HG02973 (cell line): Measurements from ENCODE around the gene OSBPL3.

Source experiments
- ATAC-seq: cut with Tn5 transposase; IDR thresholded peaks from one replicate; pipeline ENCODE4 v1.9.1; 2021; ENCODE audit warnings: moderate library complexity; ENCODE audit not compliant: unreplicated experiment

The OSBPL3 gene

GRCh38 chr7:24981171-24981951 is 1.4 kb upstream of the OSBPL3 start:
- ATAC-seq = no peak

DNA sequence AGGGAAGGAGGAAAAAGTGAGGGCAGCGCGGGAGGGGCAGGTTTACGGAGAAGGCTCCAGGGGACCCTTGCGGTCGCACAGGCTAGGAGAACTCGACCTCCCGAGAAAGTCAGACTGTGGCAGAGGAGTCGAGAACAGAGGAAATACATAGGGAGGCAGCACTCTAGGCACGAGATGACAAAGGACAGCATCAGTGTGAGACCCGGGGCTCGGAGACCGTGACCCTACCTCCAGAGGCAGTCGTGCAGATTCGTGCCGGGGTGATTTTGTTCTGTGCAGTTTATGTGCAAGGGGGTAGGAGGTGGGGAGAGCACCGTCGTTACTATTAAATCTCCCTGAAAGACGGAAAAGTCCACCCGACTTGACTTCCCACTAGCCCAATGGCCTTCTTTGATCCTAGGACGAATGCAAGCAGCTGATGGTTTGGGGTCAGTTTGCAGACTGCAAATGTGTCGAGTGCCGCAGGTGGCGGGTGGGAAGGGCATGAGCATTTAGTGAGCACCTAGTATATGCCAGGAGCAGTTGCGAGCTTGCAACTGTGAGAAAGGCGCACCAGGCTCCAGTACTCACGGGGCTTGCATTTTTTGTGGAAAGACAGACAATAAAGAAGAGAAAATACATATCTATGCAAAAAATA is 674 bp upstream of the OSBPL3 start:
- ATAC-seq = peak; percentile 22

GRCh38 chr7:24979470-24979862 is 512 bp downstream of the OSBPL3 start:
- peak; percentile 44 for ATAC-seq

DNA sequence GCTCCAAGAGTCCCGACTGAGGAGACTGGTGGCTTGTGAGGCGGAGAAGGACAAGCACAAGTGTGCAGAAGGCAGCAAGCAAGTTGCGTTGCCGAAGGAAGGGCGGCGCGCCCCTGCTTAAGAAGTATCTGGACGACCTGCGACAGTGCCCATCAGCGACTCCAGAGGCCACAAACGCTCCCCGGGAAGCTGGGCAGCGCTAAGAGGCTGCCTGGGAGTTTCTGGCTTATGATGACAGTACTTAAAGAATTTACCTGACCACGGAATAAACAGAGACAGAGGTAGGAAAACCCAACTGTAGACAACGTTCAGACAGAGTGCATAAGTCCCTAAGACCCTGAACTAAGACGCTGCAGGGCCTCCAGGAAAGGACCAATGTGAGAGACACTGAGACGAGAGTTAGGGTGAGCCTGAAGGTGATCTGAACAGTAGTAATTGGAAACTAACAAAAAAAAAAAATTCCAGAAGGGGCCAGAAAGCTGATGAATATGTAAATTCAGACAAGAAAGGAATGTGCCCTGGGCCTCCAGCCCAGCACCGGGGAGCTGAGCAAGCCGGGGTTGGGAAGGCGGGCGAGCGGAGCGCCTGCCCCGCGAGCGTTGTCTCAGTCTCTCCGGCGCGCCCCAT is 1.0 kb downstream of the OSBPL3 start:
- peak; percentile 0 for ATAC-seq

- ATAC-seq = no peak
Observed at GRCh38 chr7:24975644-24976260, 4.2 kb downstream of the OSBPL3 start.

GRCh38 chr7:24975172-24975571 is 4.8 kb downstream of the OSBPL3 start:
- no peak for ATAC-seq

- ATAC-seq = no peak
Observed at GRCh38 chr7:24974026-24974832, 5.7 kb downstream of the OSBPL3 start.

DNA sequence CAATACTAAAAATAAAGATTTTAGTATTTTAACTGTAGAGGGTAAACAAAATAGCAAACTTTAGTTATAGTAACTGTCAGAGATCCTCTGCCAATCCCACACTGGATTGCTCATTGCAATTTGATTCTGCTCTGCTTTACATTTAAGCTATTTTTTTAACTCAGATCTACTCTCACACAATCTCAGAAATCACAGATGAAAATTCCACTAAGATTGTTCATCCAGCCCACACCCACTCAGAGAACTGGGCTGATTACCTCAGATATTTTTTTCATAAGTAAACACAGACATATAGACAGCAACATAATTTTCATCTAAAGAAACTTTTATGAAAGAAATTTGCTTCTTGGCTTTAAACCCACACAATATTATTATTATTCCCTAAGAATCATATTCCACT is 7.0 kb downstream of the OSBPL3 start:
- ATAC-seq = no peak

DNA sequence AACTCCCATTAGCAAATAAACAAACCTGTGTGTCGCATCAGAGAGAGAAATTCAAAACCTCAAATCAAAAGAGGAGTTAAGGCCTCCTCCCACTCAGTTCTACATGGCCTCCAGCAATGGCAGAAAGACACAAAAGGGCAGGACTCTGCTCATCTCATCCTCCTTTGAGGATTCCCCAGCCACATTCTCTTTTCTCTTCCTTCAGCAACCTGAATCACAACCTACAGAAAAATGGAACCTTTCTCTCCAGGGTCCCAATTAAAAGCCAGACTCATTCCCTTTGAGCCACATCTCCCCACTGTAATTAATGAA is 7.9 kb downstream of the OSBPL3 start:
- ATAC-seq = no peak

DNA sequence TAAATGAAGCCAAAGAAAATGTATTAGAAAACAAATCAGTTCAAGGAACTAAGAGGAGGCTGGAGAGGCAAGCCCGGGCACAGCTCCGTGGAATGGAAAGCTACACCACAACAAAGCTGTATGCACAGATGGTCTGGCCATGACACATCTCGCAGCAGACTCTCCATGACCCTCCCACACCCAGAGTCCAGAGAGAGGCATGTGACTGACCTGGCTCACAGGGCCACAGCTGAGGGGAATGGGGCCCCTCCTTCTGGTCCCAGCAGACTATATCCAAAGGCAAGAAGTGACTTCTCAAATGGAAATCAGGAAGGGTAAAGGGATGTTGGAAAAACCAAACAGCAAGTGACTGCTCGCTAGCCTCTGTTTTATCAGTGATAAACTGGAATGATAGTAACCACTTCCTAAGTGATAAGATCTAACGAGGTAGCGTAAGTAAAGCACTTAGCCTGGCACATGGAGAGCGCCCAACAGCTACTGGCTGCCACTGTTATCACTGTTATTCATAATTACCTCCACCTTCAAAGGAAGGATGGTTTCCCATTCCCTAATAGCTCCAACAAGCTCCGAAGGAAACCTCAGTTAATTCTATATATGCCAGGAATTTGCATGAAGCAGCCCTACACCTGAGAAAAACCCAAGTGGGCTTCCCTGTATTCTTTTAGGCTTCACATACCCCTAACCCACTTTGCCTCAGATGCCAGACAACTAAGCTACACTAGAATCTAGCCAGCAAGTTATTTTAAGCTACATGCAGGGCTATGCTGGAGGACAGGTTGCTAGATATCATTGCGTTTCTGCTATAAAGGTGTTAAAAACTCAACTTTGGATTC is 8.4 kb downstream of the OSBPL3 start:
- ATAC-seq = no peak

- no peak for ATAC-seq
Observed at GRCh38 chr7:24970676-24971075, 9.3 kb downstream of the OSBPL3 start.

- no peak for ATAC-seq
Observed at GRCh38 chr7:24968165-24968564, 11.8 kb downstream of the OSBPL3 start.

DNA sequence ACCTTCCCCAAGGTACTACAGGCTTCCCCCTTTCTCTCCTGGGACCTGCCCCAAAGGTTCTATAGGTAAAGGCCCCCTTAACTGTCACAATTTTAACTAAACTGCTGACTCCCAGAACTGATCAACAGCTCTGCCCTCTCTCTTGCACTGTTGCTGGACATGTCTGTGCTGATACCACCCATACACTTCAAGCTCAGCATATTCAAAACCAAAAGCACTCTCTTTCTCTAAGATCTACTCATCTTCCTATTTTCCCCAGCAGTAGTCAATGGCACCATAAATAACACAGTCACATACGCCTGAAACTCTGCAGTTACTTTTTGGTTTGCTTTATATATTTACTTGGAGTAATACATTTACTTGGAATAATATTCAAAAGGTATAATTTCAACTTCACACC is 12.3 kb downstream of the OSBPL3 start:
- ATAC-seq = no peak

GRCh38 chr7:24966802-24967201 is 13.2 kb downstream of the OSBPL3 start:
- no peak for ATAC-seq

DNA sequence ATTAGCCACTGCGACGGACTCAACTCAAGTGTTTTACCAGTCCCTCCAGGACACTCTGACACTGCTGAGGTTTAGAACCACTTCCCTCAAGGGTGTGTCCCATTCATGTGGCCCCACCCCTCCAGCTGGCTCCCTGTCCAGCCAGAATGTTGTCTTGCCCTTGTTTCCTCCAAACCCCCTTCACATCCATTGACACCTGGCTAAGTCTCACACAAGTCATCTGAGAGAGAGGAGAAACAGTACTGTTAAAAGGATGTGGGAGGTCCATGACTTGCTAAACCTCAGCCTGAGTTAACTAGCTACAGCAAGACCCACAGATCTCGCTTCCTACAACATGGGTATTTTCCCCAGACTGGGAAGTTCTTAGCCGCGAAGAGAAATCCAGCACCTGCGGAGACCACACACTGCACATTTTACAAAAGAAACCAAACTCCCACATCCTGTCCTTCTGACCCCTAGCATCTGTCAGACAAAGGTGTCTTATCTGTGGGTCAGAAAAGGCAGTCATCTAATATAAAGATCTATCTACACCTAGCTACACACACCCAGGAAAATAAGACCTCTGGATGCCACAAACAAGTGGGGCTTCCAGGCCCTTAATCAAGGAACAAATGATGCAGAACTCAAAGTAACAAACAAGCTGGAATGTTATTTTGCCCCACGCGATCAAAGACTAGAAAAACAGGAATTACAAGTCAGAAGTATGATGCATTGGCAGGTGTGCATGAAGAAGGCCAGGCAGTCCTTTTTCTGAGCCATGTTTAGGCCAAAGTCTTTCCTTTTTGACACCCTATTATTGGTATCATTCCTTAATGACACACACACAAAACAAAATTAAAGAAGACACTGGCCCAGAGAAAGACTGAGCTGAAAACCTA is 13.9 kb downstream of the OSBPL3 start:
- peak; percentile 84 for ATAC-seq

- ATAC-seq = no peak
Observed at GRCh38 chr7:24964191-24964590, 15.8 kb downstream of the OSBPL3 start.

DNA sequence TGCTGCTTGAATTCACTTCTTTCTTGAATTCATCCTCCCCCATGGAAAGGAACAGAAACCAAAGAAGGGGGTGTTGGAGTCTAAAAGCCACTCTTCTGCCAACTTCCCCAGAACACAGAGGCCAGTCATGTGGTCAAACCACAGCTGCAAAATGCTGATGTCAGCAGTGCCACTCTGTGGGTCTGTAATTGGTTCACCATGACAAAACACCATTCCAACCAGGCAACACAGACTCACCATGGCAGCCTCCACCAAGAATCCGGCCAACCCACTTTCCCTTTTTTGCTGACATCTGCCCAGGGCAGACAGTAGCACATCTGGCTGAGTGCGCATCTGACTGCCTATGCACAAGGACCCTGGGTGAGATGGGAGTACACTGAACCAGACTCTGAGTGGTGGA is 16.8 kb downstream of the OSBPL3 start:
- no peak for ATAC-seq

GRCh38 chr7:24962418-24962962 is 17.5 kb downstream of the OSBPL3 start:
- ATAC-seq = no peak
